ENCODE data around the gene MANEA. TPM values are rescaled to one million over a fixed set of nuclear protein-coding genes. Genes with fewer than 3 reads are reported as not detected.

Gene MANEA
- total and polyA plus RNA-seq, 2 of the 13 experiments (the other 11 are each of a cell fraction or from before 2014, with no cell fraction given): 10.0 to 10.9 TPM

DNA sequence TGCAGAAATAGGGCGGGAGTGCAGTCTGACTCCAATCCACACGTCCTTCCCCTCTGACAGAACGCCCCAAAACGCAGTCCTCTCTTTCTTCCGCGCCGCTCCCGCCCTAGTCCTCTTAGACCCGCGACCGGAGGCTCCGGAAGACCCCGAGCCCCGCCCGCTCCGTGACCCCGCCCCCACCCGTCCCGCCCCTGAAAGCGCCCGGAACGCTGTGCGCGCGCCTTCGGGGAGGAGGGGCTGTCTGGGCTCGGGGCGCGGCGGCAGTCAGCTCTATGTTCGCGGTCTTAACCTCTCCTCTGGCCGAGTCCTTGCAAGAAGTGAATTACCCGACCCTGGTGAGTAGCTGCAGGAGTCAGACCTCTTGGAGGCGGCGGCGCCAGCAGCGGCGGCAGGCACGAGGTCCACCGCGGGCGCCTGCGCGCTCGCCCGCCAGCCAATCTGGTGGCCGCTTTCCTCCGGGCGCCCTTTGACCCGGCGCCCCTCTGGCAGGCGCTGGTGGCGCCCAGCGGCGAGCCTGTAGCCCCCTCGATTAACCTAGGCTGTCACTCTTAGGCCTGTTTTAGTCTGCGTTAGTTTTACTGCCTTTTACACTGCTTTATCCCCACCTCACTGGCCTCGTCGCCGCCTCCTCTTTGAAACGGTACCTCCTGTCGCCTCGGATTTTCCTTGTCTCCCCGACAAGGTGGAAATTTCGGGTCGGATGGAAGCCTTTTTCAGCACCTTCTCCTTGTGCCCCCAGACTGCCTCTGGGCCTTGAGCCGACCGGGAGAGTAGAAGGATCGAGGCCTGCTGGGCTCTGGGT lies at the start of gene MANEA (continued):
- TF ChIP-seq, protein P1, sequence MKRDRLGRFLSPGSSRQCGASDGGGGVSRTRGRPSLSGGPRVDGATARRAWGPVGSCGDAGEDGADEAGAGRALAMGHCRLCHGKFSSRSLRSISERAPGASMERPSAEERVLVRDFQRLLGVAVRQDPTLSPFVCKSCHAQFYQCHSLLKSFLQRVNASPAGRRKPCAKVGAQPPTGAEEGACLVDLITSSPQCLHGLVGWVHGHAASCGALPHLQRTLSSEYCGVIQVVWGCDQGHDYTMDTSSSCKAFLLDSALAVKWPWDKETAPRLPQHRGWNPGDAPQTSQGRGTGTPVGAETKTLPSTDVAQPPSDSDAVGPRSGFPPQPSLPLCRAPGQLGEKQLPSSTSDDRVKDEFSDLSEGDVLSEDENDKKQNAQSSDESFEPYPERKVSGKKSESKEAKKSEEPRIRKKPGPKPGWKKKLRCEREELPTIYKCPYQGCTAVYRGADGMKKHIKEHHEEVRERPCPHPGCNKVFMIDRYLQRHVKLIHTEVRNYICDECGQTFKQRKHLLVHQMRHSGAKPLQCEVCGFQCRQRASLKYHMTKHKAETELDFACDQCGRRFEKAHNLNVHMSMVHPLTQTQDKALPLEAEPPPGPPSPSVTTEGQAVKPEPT (CRISPR knock-in tag; IDR thresholded peaks at IDR 0.05; ENCODE audit: low read depth): no peak
- TF ChIP-seq ZNF841 (CRISPR knock-in tag; IDR thresholded peaks at IDR 0.05; ENCODE audit: borderline replicate concordance) (no peak), ZNF224 (CRISPR knock-in tag; IDR thresholded peaks at IDR 0.05) (no peak), GABPA (IDR thresholded peaks at IDR 0.05; ENCODE audit: low read depth, low read length) (no peak), GABPA (CRISPR knock-in tag; IDR thresholded peaks at IDR 0.05; ENCODE audit: low read depth) (no peak; the same call in 1 of the 2 replicates), POGZ (CRISPR knock-in tag; IDR thresholded peaks at IDR 0.05) (no peak; the same call in 1 of the 2 replicates), ZKSCAN1 (IDR thresholded peaks at IDR 0.05; ENCODE audit: low read length) (no peak), CAMTA2 (CRISPR knock-in tag; IDR thresholded peaks at IDR 0.05; ENCODE audit: borderline replicate concordance) (peak; percentile 75; the same call in 1 of the 2 replicates), RFX1 (IDR thresholded peaks at IDR 0.05) (no peak), SUZ12 (IDR thresholded peaks at IDR 0.05; ENCODE audit: low read depth, low read length) (no peak), ZNF263 (CRISPR knock-in tag; IDR thresholded peaks at IDR 0.05) (no peak), ZBTB7A (CRISPR knock-in tag; IDR thresholded peaks at IDR 0.05) (no peak), ATF1 (CRISPR knock-in tag; IDR thresholded peaks at IDR 0.05) (0 out of 2 replicates have a peak, but pooled peaks have one; percentile 32)
- TF ChIP-seq, protein P2, sequence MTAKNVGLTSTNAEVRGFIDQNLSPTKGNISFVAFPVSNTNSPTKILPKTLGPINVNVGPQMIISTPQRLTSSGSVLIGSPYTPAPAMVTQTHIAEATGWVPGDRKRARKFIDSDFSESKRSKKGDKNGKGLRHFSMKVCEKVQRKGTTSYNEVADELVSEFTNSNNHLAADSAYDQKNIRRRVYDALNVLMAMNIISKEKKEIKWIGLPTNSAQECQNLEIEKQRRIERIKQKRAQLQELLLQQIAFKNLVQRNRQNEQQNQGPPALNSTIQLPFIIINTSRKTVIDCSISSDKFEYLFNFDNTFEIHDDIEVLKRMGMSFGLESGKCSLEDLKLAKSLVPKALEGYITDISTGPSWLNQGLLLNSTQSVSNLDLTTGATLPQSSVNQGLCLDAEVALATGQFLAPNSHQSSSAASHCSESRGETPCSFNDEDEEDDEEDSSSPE (CRISPR knock-in tag; IDR thresholded peaks at IDR 0.05): peak; percentile 72
- TF ChIP-seq, protein P3, sequence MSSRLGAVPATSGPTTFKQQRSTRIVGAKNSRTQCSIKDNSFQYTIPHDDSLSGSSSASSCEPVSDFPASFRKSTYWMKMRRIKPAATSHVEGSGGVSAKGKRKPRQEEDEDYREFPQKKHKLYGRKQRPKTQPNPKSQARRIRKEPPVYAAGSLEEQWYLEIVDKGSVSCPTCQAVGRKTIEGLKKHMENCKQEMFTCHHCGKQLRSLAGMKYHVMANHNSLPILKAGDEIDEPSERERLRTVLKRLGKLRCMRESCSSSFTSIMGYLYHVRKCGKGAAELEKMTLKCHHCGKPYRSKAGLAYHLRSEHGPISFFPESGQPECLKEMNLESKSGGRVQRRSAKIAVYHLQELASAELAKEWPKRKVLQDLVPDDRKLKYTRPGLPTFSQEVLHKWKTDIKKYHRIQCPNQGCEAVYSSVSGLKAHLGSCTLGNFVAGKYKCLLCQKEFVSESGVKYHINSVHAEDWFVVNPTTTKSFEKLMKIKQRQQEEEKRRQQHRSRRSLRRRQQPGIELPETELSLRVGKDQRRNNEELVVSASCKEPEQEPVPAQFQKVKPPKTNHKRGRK (CRISPR knock-in tag; IDR thresholded peaks at IDR 0.05): 0 out of 2 replicates have a peak, but pooled peaks have one; percentile 58
- TF ChIP-seq, protein P4, sequence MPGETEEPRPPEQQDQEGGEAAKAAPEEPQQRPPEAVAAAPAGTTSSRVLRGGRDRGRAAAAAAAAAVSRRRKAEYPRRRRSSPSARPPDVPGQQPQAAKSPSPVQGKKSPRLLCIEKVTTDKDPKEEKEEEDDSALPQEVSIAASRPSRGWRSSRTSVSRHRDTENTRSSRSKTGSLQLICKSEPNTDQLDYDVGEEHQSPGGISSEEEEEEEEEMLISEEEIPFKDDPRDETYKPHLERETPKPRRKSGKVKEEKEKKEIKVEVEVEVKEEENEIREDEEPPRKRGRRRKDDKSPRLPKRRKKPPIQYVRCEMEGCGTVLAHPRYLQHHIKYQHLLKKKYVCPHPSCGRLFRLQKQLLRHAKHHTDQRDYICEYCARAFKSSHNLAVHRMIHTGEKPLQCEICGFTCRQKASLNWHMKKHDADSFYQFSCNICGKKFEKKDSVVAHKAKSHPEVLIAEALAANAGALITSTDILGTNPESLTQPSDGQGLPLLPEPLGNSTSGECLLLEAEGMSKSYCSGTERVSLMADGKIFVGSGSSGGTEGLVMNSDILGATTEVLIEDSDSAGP (CRISPR knock-in tag; IDR thresholded peaks at IDR 0.05; ENCODE audit: borderline replicate concordance): peak; percentile 78; the same call in 1 of the 2 replicates
- TF ChIP-seq, protein P5, sequence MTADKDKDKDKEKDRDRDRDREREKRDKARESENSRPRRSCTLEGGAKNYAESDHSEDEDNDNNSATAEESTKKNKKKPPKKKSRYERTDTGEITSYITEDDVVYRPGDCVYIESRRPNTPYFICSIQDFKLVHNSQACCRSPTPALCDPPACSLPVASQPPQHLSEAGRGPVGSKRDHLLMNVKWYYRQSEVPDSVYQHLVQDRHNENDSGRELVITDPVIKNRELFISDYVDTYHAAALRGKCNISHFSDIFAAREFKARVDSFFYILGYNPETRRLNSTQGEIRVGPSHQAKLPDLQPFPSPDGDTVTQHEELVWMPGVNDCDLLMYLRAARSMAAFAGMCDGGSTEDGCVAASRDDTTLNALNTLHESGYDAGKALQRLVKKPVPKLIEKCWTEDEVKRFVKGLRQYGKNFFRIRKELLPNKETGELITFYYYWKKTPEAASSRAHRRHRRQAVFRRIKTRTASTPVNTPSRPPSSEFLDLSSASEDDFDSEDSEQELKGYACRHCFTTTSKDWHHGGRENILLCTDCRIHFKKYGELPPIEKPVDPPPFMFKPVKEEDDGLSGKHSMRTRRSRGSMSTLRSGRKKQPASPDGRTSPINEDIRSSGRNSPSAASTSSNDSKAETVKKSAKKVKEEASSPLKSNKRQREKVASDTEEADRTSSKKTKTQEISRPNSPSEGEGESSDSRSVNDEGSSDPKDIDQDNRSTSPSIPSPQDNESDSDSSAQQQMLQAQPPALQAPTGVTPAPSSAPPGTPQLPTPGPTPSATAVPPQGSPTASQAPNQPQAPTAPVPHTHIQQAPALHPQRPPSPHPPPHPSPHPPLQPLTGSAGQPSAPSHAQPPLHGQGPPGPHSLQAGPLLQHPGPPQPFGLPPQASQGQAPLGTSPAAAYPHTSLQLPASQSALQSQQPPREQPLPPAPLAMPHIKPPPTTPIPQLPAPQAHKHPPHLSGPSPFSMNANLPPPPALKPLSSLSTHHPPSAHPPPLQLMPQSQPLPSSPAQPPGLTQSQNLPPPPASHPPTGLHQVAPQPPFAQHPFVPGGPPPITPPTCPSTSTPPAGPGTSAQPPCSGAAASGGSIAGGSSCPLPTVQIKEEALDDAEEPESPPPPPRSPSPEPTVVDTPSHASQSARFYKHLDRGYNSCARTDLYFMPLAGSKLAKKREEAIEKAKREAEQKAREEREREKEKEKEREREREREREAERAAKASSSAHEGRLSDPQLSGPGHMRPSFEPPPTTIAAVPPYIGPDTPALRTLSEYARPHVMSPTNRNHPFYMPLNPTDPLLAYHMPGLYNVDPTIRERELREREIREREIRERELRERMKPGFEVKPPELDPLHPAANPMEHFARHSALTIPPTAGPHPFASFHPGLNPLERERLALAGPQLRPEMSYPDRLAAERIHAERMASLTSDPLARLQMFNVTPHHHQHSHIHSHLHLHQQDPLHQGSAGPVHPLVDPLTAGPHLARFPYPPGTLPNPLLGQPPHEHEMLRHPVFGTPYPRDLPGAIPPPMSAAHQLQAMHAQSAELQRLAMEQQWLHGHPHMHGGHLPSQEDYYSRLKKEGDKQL (CRISPR knock-in tag; IDR thresholded peaks at IDR 0.05; ENCODE audit: low read depth): no peak

Data from HepG2 (cell line).